Choroid plexus epithelial cell (primary cell): ENCODE results near the gene CERT1.

Experiments used
- DNase-seq: peaks from one replicate; pipeline ENCODE4 v3.0.0-alpha.2; 2010; ENCODE audit warnings: low read depth
- H3K4me3 ChIP-seq: 2 replicates; pipeline ENCODE4 v1.5.1; 2011; ENCODE audit warnings: low read depth, mild to moderate bottlenecking, control low read depth, low read length, moderate library complexity
- TF ChIP-seq, protein P1 (sequence below): conservative IDR thresholded peaks from 2 replicates; pipeline ENCODE4 v1.5.1; 2011; ENCODE audit warnings: low read depth, mild to moderate bottlenecking, control low read depth, inconsistent platforms, low read length, moderate library complexity

CERT1 gene

DNA sequence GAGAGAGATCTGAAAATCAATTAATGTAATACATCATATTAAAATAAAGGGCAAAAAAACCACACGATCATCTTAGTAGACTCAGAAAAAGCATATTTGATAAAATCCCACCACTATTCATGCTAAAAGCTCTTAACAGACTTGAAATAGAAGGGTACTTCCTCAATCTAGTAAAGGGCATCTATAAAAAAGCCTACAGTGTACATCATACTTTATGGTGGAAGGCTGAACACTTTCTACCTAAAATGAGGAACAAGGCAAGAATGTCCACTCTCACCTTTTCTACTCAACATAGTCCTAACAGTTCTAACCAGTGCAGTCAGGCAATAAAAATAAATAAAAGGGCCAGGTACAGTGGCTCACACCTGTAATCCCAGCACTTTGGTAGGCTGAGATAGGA, 39.2 kb upstream of the CERT1 start:
- DNase-seq = no peak
- TF ChIP-seq, protein P1, sequence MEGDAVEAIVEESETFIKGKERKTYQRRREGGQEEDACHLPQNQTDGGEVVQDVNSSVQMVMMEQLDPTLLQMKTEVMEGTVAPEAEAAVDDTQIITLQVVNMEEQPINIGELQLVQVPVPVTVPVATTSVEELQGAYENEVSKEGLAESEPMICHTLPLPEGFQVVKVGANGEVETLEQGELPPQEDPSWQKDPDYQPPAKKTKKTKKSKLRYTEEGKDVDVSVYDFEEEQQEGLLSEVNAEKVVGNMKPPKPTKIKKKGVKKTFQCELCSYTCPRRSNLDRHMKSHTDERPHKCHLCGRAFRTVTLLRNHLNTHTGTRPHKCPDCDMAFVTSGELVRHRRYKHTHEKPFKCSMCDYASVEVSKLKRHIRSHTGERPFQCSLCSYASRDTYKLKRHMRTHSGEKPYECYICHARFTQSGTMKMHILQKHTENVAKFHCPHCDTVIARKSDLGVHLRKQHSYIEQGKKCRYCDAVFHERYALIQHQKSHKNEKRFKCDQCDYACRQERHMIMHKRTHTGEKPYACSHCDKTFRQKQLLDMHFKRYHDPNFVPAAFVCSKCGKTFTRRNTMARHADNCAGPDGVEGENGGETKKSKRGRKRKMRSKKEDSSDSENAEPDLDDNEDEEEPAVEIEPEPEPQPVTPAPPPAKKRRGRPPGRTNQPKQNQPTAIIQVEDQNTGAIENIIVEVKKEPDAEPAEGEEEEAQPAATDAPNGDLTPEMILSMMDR = no peak
- no peak overlapping the region for H3K4me3 ChIP-seq

DNA sequence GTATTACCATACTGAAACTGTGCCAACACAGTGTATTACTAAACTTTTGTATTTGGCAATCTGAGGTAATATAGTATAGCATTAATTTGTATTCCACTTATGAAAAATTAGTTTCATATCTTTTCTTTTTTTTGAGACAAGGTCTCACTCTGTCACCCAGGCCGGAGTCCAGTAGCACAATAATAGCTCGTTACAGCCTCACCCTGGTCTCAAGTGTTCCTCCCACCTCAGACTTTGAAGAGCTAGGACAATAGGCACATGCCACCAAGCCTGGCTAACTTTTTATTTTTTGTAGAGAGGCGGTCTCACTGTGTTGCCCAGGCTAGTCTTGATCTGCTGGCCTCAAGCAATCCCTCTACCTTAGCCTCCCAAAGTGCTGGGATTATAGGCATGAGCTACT, 36.4 kb upstream of the CERT1 start:
- no peak for DNase-seq
- no peak overlapping the region for H3K4me3 ChIP-seq
- TF ChIP-seq, protein P1 = no peak

DNA sequence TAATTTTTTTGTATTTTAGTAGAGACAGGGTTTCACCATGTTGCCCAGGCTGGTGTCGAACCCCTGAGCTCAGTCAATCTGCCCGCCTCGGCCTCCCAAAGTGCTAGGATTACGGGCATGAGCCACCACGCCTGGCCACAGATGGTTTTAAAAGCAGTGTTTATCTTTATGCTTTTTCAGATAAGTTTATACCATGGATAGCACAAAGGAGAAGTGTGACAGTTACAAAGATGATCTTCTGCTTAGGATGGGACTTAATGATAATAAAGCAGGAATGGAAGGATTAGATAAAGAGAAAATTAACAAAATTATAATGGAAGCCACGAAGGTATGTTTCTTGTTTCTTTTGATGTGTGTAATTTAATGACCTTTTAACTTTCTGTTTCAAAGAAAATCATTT, 35.4 kb upstream of the CERT1 start:
- TF ChIP-seq, protein P1 = no peak
- no peak overlapping the region for H3K4me3 ChIP-seq
- DNase-seq = no peak

DNA sequence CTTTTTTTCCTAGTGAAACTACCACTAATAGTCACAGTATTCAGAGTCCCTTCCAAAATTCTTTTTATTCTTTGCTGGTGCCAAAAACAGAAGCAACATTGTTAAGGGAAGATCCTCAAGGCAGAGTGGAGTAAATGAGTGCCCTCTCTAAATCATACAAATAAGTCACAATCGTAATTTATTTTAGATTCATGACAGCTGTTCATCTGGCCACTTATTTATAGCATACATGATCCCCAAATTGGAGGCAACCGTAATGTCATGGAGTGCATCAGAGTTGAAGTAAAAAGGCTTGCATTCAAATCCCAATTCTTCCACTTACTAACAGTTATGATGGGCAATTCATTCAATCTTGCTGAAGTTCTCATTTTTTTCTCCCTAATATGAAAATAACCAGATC, 33.7 kb upstream of the CERT1 start:
- no peak overlapping the region for H3K4me3 ChIP-seq
- no peak for DNase-seq
- TF ChIP-seq, protein P1 = no peak

DNA sequence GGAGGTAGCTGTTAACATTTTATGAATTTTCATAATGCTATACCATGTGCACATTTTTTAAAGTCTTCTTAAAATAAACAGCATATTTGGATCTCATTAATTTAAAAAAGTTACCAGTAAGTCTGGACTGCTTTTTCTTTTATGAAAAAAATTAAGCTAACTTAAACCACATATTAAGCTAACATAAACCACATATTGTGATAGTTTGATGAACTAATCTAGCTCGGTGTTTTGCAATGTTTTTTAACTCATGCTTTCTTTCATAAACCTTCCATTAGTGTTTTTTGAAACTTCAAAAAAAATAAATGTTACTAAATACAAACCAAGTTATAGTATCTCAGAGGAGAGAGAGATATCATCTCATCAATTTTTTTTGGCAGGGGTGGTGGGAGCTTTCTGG, 26.8 kb upstream of the CERT1 start:
- H3K4me3 ChIP-seq = no peak overlapping the region
- TF ChIP-seq, protein P1 = no peak
- no peak for DNase-seq

DNA sequence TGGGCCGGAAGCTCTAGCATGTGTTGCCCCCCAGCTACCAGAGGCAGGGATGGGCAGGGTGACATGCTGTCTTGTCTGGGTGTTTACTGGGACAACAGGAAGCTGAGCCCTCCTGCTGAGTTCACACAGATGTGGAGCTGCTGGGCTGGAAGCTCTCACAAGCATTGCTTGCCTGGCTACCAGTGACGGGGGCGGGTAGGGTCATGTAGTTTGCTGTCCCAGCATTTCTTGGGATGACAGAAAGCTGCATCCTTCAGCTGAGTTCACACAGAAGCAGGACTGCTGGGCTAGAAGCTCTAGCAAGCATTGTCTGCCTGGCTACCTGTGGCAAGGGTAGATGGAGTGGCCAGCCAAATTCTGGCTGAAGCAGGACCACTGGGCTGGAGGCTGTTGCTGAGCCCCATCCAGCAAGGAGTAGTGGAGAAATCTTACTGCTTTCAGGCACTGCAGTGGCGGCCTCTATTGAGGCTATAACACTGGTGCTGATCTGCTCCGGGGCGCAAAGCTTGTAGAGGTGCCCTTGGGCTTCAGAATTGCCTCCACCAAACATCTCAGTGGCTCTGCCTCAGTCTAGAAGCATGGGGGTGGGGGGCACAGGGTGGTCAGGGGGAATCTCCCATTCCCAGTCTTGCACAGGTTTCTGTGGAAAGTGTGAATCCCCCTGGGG, 25.4 kb upstream of the CERT1 start:
- DNase-seq = peak; percentile 36
- TF ChIP-seq, protein P1 = no peak
- H3K4me3 ChIP-seq = no peak overlapping the region

DNA sequence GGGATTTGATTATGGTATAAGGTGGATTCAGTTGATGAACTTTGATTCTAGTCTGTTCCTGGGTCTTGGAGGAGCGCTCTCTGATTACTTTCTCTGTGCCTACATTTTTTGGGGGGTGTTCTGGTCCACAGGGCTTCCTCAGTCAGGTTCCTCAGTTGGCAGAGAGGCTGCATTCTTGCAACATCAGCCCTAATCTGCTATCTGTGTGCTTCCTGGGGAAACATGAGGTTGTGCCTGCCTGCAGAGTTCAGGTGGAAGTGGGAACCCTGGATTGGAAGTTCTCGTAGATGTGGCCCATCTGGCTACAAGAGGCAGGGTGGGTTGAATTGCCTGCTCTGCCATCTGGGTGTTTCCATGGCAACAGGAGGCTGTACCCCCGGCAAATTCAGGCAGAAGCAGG, 24.7 kb upstream of the CERT1 start:
- DNase-seq = no peak
- TF ChIP-seq, protein P1 = no peak
- no peak overlapping the region for H3K4me3 ChIP-seq
